Stimulated activated CD8-positive, alpha-beta memory T cell treated with anti-CD3 and anti-CD28 coated beads, Interleukin-2, amount 100 ng/mL, for 48 hours (primary cell): Measurements from ENCODE around the gene TMX1.
"Not testable (repeated sequence)": the region's sequence is repeated elsewhere in the genome, so short reads cannot be mapped to it uniquely, and the experiment has no call there.

Source experiments
- DNase-seq, 2 donors: peaks; one replicate each; pipeline ENCODE4 v3.0.0-alpha.2; 2020; ENCODE audit warnings: low read depth in 2 of 2

The TMX1 gene

GRCh38 chr14:51239813-51240803 lies at the start of gene TMX1:
Gene TMX1 (plus strand): TSS chr14:51240247. CDS start chr14:51240293, 46 bp downstream.
- peak; percentile 82 to 85 for DNase-seq

GRCh38 chr14:51201890-51202289 lies 38.2 kb upstream of the TMX1 start:
- no peak for DNase-seq

DNA sequence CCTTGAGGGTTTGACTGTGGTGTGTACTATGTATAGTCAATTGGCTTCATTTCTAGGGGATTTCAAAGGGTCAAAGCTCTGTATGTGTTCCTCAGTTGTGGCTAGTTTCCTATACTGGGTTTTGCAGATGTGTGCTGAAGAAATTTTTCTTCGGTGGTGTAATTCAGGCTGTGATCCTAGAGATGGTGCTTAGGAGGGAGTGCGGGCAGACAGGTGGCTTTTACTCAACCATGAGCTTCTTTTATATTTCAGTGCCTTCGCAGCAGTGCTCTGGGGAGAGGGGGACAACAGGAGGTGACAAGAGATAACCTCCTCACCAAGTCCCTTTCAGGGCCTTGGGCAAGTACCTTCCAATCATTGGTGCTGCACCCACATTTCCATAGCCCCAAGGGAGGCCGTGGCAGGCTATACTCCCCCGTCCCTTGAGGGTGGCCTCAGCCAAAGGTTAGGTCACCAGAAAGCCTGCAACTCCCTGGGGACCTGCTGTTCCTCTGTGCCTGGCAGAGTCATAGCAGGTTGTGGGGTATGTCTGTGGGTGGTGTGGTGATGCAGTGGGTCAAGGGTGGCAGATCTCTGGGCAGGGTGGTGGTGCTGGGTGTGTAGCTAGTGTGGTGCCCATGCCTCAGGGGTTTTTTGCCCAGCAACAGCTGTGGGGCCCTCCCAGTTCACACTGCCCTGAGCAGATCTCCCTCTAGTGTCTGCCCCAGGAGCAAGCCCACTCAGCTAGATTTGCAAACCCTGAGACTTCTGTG lies 37.0 kb upstream of the TMX1 start:
- DNase-seq, result no peak

- no peak for DNase-seq
Observed at GRCh38 chr14:51203881-51204280, 36.2 kb upstream of the TMX1 start.

DNA sequence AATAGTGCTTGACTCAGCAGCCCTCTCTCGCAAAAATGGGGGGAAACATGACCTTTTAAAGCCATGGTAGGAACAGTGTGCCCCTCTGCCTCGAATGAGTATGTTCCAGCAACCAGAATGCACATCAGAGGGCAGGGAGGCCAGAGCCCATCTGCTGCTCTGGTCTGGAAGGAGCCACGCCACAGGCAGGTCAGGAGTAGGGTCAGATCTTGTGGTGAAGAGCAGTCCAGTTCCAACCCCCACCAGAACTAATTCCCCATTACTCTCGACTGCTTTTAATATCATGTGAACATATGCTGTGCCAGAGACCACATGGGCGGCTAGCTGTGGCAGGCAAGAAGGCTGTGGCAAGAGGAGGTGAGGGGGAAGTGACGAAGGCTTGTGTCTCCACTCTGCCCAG lies 34.6 kb upstream of the TMX1 start:
- DNase-seq, result no peak

DNA sequence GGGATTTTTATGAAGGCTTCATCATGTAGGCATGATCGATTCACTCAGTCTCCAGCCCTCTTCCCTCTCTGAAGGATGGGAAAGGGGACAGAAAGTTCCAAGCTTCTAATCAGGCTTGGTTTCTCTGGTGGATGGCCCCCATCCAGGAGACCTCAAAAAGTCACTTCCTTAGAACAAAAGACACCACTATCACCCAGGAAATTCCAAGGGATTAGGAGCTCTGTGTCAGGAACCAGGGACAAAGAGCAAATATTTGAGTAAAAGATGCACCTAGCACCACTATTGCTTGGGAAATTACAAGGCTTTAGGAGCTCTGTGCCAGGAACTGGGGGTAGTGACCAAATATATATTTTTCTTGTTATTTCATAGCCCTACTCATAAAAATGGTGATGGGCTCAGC lies 33.6 kb upstream of the TMX1 start:
- no peak for DNase-seq

- no peak for DNase-seq
Observed at GRCh38 chr14:51207621-51208020, 32.4 kb upstream of the TMX1 start.

- DNase-seq, result no peak
Observed at GRCh38 chr14:51208982-51209381, 31.1 kb upstream of the TMX1 start.

DNA sequence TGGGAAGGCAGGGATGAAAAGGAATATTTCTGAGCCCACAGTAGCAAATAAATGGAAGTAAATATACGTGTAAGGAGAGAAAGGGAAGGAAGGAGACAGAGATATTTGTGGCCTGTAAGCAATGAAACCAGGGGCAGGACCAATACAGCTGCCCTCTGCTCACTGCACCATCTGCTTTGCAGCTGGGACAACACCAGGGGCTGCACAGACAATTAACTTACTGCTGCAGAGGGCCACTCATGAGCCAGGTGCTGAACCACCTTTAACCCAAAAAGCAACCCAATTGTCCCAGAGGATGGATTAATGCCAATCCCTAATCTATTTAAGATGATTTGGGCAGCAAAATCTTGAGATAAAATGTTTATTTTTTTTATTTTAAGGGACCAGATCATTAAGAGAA lies 30.6 kb upstream of the TMX1 start:
- no peak for DNase-seq

DNA sequence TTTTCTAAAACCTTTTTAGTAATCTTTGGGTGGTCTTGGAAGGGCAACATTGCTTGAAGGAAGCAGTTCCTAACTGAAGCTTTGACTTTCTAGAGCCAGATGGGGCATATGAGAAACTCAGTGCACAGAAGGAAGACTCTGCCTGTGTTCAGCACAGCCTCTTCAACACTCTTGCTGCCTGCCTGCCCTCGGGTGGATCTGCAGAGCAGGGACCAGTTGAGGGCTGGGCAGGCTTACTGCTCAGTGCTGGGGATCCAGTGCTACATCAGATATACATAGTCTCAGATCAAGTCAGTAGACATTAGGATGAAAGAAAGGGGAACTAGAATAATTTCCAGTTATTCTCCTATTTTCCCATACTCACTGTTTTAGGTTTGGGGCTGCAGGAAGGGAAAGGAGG lies 29.5 kb upstream of the TMX1 start:
- no peak for DNase-seq

GRCh38 chr14:51211149-51211548 lies 28.9 kb upstream of the TMX1 start:
- no peak for DNase-seq

DNA sequence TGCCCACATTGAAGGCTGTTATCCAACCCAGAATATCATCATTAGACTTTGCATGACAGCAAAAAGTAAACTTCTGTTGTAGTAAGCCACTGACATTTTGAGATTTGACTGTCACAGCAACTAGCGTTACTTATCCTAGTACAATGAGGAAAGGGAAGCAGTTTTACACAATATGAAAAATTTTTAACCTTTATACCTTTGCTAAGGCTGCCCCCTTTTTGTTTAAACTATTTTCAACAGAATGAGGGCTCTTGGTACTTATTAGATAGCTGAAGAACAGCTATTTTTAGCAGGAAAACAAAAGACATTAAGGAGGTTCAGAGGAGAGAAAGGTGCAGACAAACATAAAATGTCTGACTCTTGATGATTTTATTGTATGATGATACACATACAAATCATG lies 23.4 kb upstream of the TMX1 start:
- DNase-seq, result no peak

DNA sequence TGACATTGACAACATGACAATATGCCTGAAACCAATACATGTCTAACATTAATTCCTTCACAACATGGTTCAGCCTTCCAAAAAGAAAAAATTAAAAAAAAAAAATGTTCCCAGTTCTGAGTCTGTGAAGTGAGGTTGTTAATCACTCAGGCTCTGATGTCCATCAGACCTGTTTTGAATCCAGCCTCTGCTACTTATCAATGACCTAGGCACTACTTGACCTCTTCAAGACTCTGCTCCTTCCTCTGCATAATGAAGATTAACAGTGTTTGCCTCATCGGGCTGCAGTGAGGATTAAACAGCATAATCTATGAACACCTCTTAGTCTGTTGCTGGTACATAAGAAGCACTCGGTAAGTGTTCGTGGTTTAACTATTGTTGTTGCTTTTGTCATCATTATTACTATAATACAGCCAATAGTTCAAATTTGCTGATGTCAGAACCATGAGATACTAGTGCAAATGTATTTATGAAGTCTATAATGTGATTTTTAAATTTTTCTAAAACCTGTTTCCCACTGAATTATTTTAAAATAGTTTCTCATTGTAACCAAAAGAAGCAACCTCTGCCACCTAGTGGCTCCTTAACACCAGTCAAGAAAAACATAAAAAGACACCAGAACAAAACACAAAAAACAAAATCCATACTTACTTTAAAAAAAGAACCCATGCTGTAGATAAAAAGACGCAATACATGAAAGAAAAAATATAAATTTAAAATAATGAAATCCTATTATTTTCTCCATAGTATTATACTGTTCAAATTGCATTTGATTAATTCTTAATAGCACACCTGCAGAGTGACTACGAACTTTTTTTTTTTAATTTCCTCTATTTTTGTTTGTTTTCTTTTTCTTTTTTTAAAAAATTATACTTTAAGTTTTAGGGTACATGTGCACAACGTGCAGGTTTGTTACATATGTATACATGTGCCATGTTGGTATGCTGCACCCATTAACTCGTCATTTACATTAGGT lies 20.3 kb upstream of the TMX1 start:
- no peak for DNase-seq

- DNase-seq, result not testable (repeated sequence)
Observed at GRCh38 chr14:51223463-51223862, 16.6 kb upstream of the TMX1 start.

DNA sequence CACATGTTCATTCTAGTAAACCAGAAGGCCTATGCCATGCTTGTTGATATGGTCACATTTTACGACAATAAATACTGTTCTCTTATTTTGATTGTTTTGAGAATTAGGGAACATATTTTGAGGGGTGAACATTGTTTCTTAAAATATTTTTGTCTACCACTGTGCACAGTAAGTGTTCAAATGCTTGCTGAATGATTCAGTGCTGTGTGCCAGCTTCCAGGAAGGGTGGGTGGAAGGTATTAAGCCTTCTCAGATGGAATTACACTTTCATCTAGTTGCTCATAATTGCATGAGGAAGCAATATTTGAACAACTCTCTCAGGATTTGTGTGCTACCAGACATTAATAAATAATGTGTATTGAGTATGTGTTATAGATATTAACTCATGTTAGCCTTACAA lies 15.5 kb upstream of the TMX1 start:
- DNase-seq, result no peak

GRCh38 chr14:51225751-51226150 lies 14.3 kb upstream of the TMX1 start:
- no peak for DNase-seq

DNA sequence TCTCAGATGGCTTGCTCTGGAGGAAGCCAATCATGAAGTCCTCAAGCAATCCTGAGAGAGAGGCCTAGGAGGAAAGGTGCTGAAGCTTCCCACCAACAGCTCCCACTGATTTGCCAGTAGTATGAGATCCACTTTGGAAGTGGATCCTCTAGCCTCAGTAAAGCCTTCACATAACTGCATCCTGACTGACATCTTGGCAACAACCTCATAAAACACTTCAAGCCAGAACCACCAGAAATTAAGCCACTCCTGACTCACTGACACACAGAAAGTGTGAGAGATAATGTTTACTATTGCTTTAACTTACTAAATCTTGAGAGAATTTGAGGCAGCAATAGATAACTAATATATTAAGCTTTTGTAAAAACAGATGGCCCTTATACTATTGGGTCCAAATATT lies 11.7 kb upstream of the TMX1 start:
- no peak for DNase-seq

GRCh38 chr14:51228890-51229289 lies 11.2 kb upstream of the TMX1 start:
- DNase-seq, result no peak

DNA sequence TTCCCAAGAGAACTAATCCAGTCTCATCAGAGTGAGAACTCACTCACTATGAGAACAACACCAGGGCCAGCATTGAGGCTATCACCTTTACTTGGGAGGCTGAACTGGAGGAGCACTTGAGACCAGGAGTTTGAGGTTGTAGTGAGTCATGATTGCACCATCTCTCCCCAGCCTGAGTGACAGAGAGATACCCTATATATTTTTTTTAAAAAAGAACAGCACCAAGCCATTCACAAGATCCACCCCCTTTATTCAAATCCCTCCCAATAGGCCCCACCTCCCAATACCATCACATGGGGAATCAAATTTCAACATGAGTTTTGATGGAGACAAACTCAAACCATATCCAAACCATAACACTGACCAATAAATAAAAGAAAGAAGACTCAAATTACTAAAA lies 3.7 kb upstream of the TMX1 start:
- no peak for DNase-seq

DNA sequence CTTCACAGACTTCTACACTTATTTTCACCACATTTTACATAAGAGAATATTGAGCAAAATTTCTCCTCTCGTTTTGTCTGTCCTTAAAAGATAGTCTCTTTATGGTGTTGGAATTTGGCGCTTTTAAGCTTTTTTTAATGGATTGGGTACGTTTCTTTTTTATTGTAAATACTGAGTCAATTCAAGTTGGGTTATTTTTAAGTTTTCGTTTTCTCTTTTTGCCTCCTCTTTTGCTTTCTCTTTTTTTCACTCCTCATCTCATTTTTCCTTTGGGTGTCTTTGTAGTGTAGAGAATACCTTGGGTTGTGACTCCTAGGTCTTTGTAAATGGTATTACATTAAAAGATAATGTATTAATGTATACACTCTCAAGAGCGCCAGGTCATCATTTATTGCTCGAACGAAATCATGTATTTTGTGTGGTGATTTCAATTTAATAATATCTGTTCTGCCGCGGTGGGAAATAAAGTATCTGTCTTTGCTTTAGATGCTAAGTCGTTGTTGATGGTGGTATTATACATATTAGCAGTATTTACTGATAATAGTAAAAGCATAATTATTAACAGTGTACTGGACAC lies 845 bp downstream of the TMX1 start:
- DNase-seq, result no peak
